Trophoblast cell (in vitro differentiated cells and primary cell): ENCODE data around the gene CFAP92.

Experiments
- DNase-seq, 2 donors: peaks; one replicate each; pipeline ENCODE4 v3.0.0-alpha.2; 2016
- H2AFZ ChIP-seq: 2 replicates; pipeline ENCODE4 v1.6.1; 2013; ENCODE audit warnings: low read length, moderate library complexity, mild to moderate bottlenecking; ENCODE audit not compliant: insufficient read depth, poor library complexity
- H2AK5ac ChIP-seq: 2 replicates; pipeline ENCODE4 v1.6.1; 2013; ENCODE audit warnings: mild to moderate bottlenecking, low read length
- H2BK120ac ChIP-seq: 2 replicates; pipeline ENCODE4 v1.6.1; 2013; ENCODE audit warnings: low read length, mild to moderate bottlenecking, moderate library complexity; ENCODE audit not compliant: insufficient read depth, poor library complexity
- H2BK12ac ChIP-seq: 2 replicates; pipeline ENCODE4 v1.6.1; 2013; ENCODE audit warnings: mild to moderate bottlenecking, low read length, moderate library complexity
- H2BK5ac ChIP-seq: 2 replicates; pipeline ENCODE4 v1.6.1; 2013; ENCODE audit warnings: low read length, low read depth, moderate library complexity, mild to moderate bottlenecking; ENCODE audit not compliant: poor library complexity
- H3K14ac ChIP-seq: 2 replicates; pipeline ENCODE4 v1.6.1; 2013; ENCODE audit warnings: mild to moderate bottlenecking, low read length
- H3K18ac ChIP-seq: 2 replicates; pipeline ENCODE4 v1.6.1; 2013; ENCODE audit warnings: mild to moderate bottlenecking, low read length
- H3K23ac ChIP-seq: 2 replicates; pipeline ENCODE4 v1.6.1; 2013; ENCODE audit warnings: low read length
- H3K27ac ChIP-seq: 2 replicates; pipeline ENCODE4 v1.5.1; 2013; ENCODE audit warnings: low read depth, mild to moderate bottlenecking, inconsistent platforms, low read length, moderate library complexity
- H3K27me3 ChIP-seq: 2 replicates; pipeline ENCODE4 v1.6.1; 2013; ENCODE audit warnings: inconsistent platforms, mild to moderate bottlenecking, low read length, moderate library complexity; ENCODE audit not compliant: insufficient read depth
- H3K36me3 ChIP-seq, 2 experiments: 1 replicate in 1 of 2; 2 replicates in 1 of 2; pipeline ENCODE4 v1.6.1; 2013; ENCODE audit warnings: low read length in 2 of 2, mild to moderate bottlenecking in 2 of 2, moderate library complexity in 1 of 2; ENCODE audit not compliant: insufficient read depth in 2 of 2, control insufficient read depth in 1 of 2
- H3K4ac ChIP-seq: 2 replicates; pipeline ENCODE4 v1.6.1; 2013; ENCODE audit warnings: low read depth, mild to moderate bottlenecking, low read length, moderate library complexity
- H3K4me1 ChIP-seq, 2 experiments: 1 replicate in 1 of 2; 2 replicates in 1 of 2; pipeline ENCODE4 v1.6.1; 2013; ENCODE audit warnings: low read length in 2 of 2, mild to moderate bottlenecking in 2 of 2, moderate library complexity in 1 of 2; ENCODE audit not compliant: insufficient read depth in 2 of 2, control insufficient read depth in 1 of 2
- H3K4me2 ChIP-seq: 2 replicates; pipeline ENCODE4 v1.6.1; 2013; ENCODE audit warnings: inconsistent platforms, mild to moderate bottlenecking, low read length, moderate library complexity
- H3K4me3 ChIP-seq: 2 replicates; pipeline ENCODE4 v1.5.1; 2013; ENCODE audit warnings: mild to moderate bottlenecking, low read depth, low read length, inconsistent platforms
- H3K79me1 ChIP-seq: one replicate; pipeline ENCODE4 v1.6.1; 2013; ENCODE audit warnings: low read length
- H3K79me2 ChIP-seq: 2 replicates; pipeline ENCODE4 v1.6.1; 2013; ENCODE audit warnings: low read length, mild to moderate bottlenecking; ENCODE audit not compliant: control insufficient read depth, insufficient read depth, poor library complexity
- H3K9ac ChIP-seq: 2 replicates; pipeline ENCODE4 v1.6.1; 2013; ENCODE audit warnings: mild to moderate bottlenecking, low read length
- H3K9me3 ChIP-seq: 2 replicates; pipeline ENCODE4 v1.6.1; 2013; ENCODE audit warnings: low read depth, mild to moderate bottlenecking, control low read depth, inconsistent platforms, low read length; ENCODE audit not compliant: insufficient read depth
- H4K12ac ChIP-seq: 2 replicates; pipeline ENCODE4 v1.6.1; 2013; ENCODE audit warnings: low read depth, mild to moderate bottlenecking, low read length, moderate library complexity
- H4K8ac ChIP-seq: 2 replicates; pipeline ENCODE4 v1.6.1; 2013; ENCODE audit warnings: low read depth, mild to moderate bottlenecking, low read length, moderate library complexity
- H4K91ac ChIP-seq: one replicate; pipeline ENCODE4 v1.6.1; 2013; ENCODE audit warnings: low read depth, mild to moderate bottlenecking, low read length, moderate library complexity
- WGBS: extraction: QIAGEN DNeasy Blood & Tissue Kit; methylation state at CpG from one replicate; pipeline ENCODE4 v1.1.7; 2013; ENCODE audit warnings: missing lambda C conversion rate; ENCODE audit not compliant: insufficient read length, insufficient coverage; ENCODE audit errors: extremely low coverage; 5-methylcytosine and 5-hydroxymethylcytosine counted together

The CFAP92 gene

GRCh38 chr3:129017484-129017899, 23.6 kb upstream of the CFAP92 start:
- no peak overlapping the region for H4K12ac ChIP-seq
- H3K9me3 ChIP-seq, result no peaks in the 10 kb centered on the region
- no peaks in the 10 kb centered on the region for H3K79me2 ChIP-seq
- no peak overlapping the region for H3K27ac ChIP-seq
- H3K4me3 ChIP-seq, result no peak overlapping the region
- no peak overlapping the region for H3K18ac ChIP-seq
- DNase-seq, result no peak
- H2AK5ac ChIP-seq, result no peak overlapping the region
- no peak overlapping the region for H2BK120ac ChIP-seq
- H3K9ac ChIP-seq, result no peak overlapping the region
- no peak overlapping the region for H2AFZ ChIP-seq
- H2BK5ac ChIP-seq, result no peak overlapping the region
- H3K79me1 ChIP-seq, result no peaks in the 10 kb centered on the region
- no CpG with 5 or more reads among the region's 7 CpGs for WGBS
- H2BK12ac ChIP-seq, result no peak overlapping the region
- H3K27me3 ChIP-seq, result no peaks in the 10 kb centered on the region
- no peak overlapping the region for H3K4ac ChIP-seq
- no peak overlapping the region for H3K23ac ChIP-seq
- no peak overlapping the region for H3K14ac ChIP-seq
- H3K4me1 ChIP-seq, result peaks cover 0 to 5% of the 10 kb centered on the region in 2 experiments
- no peak overlapping the region for H4K91ac ChIP-seq
- no peaks in the 10 kb centered on the region for H3K36me3 ChIP-seq
- no peak overlapping the region for H3K4me2 ChIP-seq
- H4K8ac ChIP-seq, result no peak overlapping the region

GRCh38 chr3:129016720-129017483, 23.0 kb upstream of the CFAP92 start:
- no peak overlapping the region for H4K91ac ChIP-seq
- no peak overlapping the region for H2BK12ac ChIP-seq
- H2BK5ac ChIP-seq, result no peak overlapping the region
- H3K9me3 ChIP-seq, result no peaks in the 10 kb centered on the region
- H2BK120ac ChIP-seq, result no peak overlapping the region
- H3K27ac ChIP-seq, result no peak overlapping the region
- no peak overlapping the region for H4K8ac ChIP-seq
- no peaks in the 10 kb centered on the region for H3K27me3 ChIP-seq
- no peaks in the 10 kb centered on the region for H3K79me2 ChIP-seq
- no peak overlapping the region for H3K14ac ChIP-seq
- no peak overlapping the region for H3K4me2 ChIP-seq
- no peak overlapping the region for H4K12ac ChIP-seq
- WGBS, result no CpG with 5 or more reads among the region's 14 CpGs
- H3K4me1 ChIP-seq, result peaks cover 0 to 6% of the 10 kb centered on the region in 2 experiments
- no peaks in the 10 kb centered on the region for H3K79me1 ChIP-seq
- no peak overlapping the region for H3K9ac ChIP-seq
- no peak overlapping the region for H2AFZ ChIP-seq
- no peak overlapping the region for H3K4ac ChIP-seq
- no peak overlapping the region for H2AK5ac ChIP-seq
- DNase-seq, result no peak
- H3K4me3 ChIP-seq, result no peak overlapping the region
- H3K18ac ChIP-seq, result no peak overlapping the region
- no peaks in the 10 kb centered on the region for H3K36me3 ChIP-seq
- H3K23ac ChIP-seq, result no peak overlapping the region

- Histone ChIP-seq H3K4ac (no peak overlapping the region), H3K18ac (no peak overlapping the region), H3K79me1 (no peaks in the 10 kb centered on the region), H3K14ac (no peak overlapping the region), H3K4me1 (peaks cover 0 to 11% of the 10 kb centered on the region in 2 experiments), H2BK120ac (no peak overlapping the region), H2BK12ac (no peak overlapping the region), H4K12ac (no peak overlapping the region), H3K27ac (no peak overlapping the region), H4K8ac (no peak overlapping the region), H3K27me3 (no peaks in the 10 kb centered on the region), H2BK5ac (no peak overlapping the region), H3K4me2 (no peak overlapping the region), H2AFZ (no peak overlapping the region), H2AK5ac (no peak overlapping the region), H3K36me3 (no peaks in the 10 kb centered on the region), H3K9me3 (no peaks in the 10 kb centered on the region), H4K91ac (no peak overlapping the region), H3K23ac (no peak overlapping the region), H3K79me2 (no peaks in the 10 kb centered on the region), H3K9ac (no peak overlapping the region), H3K4me3 (no peak overlapping the region)
- WGBS, result no CpG with 5 or more reads among the region's 6 CpGs
- DNase-seq, result no peak
These were observed 22.5 kb upstream of the CFAP92 start for GRCh38 chr3:129016356-129016719.

GRCh38 chr3:129015388-129016105, 21.7 kb upstream of the CFAP92 start:
- H2AK5ac ChIP-seq, result no peak overlapping the region
- DNase-seq, result no peak
- H2BK12ac ChIP-seq, result no peak overlapping the region
- no peak overlapping the region for H4K91ac ChIP-seq
- peaks cover 0 to 11% of the 10 kb centered on the region in 2 experiments for H3K4me1 ChIP-seq
- H3K27me3 ChIP-seq, result no peaks in the 10 kb centered on the region
- H3K4me2 ChIP-seq, result no peak overlapping the region
- H4K8ac ChIP-seq, result no peak overlapping the region
- no peak overlapping the region for H2BK120ac ChIP-seq
- H3K79me2 ChIP-seq, result no peaks in the 10 kb centered on the region
- H3K14ac ChIP-seq, result no peak overlapping the region
- no peak overlapping the region for H3K18ac ChIP-seq
- H3K4ac ChIP-seq, result no peak overlapping the region
- no peak overlapping the region for H2AFZ ChIP-seq
- H3K9me3 ChIP-seq, result no peaks in the 10 kb centered on the region
- H4K12ac ChIP-seq, result no peak overlapping the region
- H3K4me3 ChIP-seq, result no peak overlapping the region
- H3K9ac ChIP-seq, result no peak overlapping the region
- no peaks in the 10 kb centered on the region for H3K36me3 ChIP-seq
- WGBS, result no CpG with 5 or more reads among the region's 19 CpGs
- H2BK5ac ChIP-seq, result no peak overlapping the region
- no peak overlapping the region for H3K27ac ChIP-seq
- H3K79me1 ChIP-seq, result no peaks in the 10 kb centered on the region
- no peak overlapping the region for H3K23ac ChIP-seq
